Pancreas (tissue), 10 donors: ENCODE data around the gene CLEC2L. TPM values are rescaled to one million over a fixed set of nuclear protein-coding genes. Genes with fewer than 3 reads are reported as not detected.

Experiments
- ATAC-seq, 4 donors: fragments of 200-7000 bp; cut with Tn5 transposase; one replicate each; pipeline versions ENCODE4 v1.8.0 to v1.9.1; 2020; ENCODE audit warnings: mild to moderate bottlenecking in 4 of 4, moderate library complexity in 4 of 4
- DNase-seq, 6 donors: peaks; one replicate each; pipeline ENCODE4 v3.0.0-alpha.2; 2020
- FAIRE-seq: peaks from 2 replicates; lab custom pipeline; 2012; peaks lifted over from hg19 to GRCh38; lab: Jason Lieb, UNC
- H3K27ac ChIP-seq, 4 donors: fragments of 200-600 bp; sonication (generic); 1 replicate in 3 of 4; 2 replicates in 1 of 4; pipeline versions ENCODE4 v1.5.0 to v1.8.0; 2020
- H3K27me3 ChIP-seq, 4 donors: fragments of 200-600 bp; one replicate each; pipeline ENCODE4 v1.8.0; 2021
- H3K36me3 ChIP-seq, 3 donors: fragments of 200-600 bp; sonication (generic) in 1 of 3; one replicate each; pipeline versions ENCODE4 v1.5.0 to v1.8.0; 2020 to 2021
- H3K4me1 ChIP-seq, 3 donors: fragments of 200-600 bp; one replicate each; pipeline ENCODE4 v1.8.0; 2021
- H3K4me3 ChIP-seq, 4 donors: fragments of 200-600 bp; sonication (generic) in 2 of 4; one replicate each; pipeline versions ENCODE4 v1.5.0 to v1.8.0; 2020 to 2021
- H3K9me3 ChIP-seq, 4 donors: fragments of 200-600 bp; one replicate each; pipeline ENCODE4 v1.8.0; 2021
- CTCF ChIP-seq, 4 donors: fragments of 200-600 bp; sonication (generic) in 3 of 4; IDR thresholded peaks; one replicate each; pipeline versions ENCODE4 v1.5.0 to v1.8.0; 2021; ENCODE audit warnings: antibody characterized with exemption in 4 of 4
- WGBS, 2 donors: extraction: QIAGEN DNeasy Blood & Tissue Kit; methylation state at CpG; one replicate each; pipeline ENCODE4 v1.1.7; 2013; 5-methylcytosine and 5-hydroxymethylcytosine counted together
- intact Hi-C, 3 donors: fragments of 100-400 bp; cut with DNase I; formaldehyde crosslinking; loops; one replicate each; pipeline versions ENCODE4 v1.11.1 to v1.14.2; 2022
- polyA plus RNA-seq, 2 donors: library from polyadenylated mRNA; stranded (reverse); fragments of 200-250 nt; gene quantifications; one replicate each; pipeline ENCODE4 v1.2.3, GENCODE V29; 2013
- total RNA-seq, 6 donors: library from RNA; stranded (reverse); fragmentation: NEBNext Ultra II Directional in 4 of 6; extraction: Animal tissue kit (Norgen Biotek cat#: 25700) in 4 of 6; gene quantifications; one replicate each; pipeline versions ENCODE4 v1.2.1 to v1.2.4, GENCODE V29; 2021 to 2023
- donor health status: healthy with polysubstance abuse.
- donor health status: DM: no; HTN: no; CAD: no; lungs with moderate emphysema.
- donor health status: DM: no; HTN: no; CAD: no.
- donor health status: control.
- donor health status: control.
- donor health status: Bipolar disorder and iron deficiency.
- donor health status: DM: yes; HTN: yes; CAD: no.
- donor health status: DM: no; HTN: no; CAD: no.
- donor health status: DM: no; HTN: no; CAD: no.
- donor health status: DM: yes; HTN: yes; CAD: no.

Gene CLEC2L
- total and polyA plus RNA-seq, 8 donors, result not detected

GRCh38 chr7:139532636-139533155, 9.2 kb downstream of the CLEC2L start:
- H3K9me3 ChIP-seq, result no peaks in the 10 kb centered on the region
- no peak for ATAC-seq
- H3K36me3 ChIP-seq, result no peaks in the 10 kb centered on the region
- H3K27ac ChIP-seq, result no peak overlapping the region
- no peaks in the 10 kb centered on the region for H3K4me1 ChIP-seq
- 84 to 90% methylated on average over 6 of the region's 6 CpGs for WGBS, 2 donors
- intact Hi-C loops, result no loop called here
- TF ChIP-seq CTCF (IDR thresholded peaks at IDR 0.05), result no peak
- H3K27me3 ChIP-seq, result no peaks in the 10 kb centered on the region
- H3K4me3 ChIP-seq, result no peak overlapping the region
- no peak for FAIRE-seq
- no peak for DNase-seq

DNA sequence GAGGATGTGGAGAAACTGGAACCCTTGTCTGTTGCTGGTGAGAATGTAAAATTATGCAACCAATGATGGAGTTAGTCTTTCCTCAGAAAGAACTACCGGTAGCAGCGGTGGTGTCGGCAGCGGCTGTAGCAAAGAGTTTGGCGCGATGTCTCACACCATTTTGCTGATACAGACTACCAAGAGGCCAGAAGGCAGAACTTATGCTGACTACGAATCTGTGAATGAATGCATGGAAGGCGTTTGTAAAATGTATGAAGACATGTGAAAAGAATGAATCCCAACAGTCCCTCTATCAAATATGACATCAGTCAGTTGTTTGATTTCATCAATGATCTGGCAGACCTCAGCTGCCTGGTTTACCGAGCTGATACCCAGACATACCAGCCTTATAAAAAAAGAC, 10.6 kb downstream of the CLEC2L start:
- H3K27me3 ChIP-seq, result no peaks in the 10 kb centered on the region
- DNase-seq, result no peak
- 79 to 85% methylated on average over 9 of the region's 9 CpGs for WGBS, 2 donors
- intact Hi-C loops, result no loop called here
- H3K27ac ChIP-seq, result no peak overlapping the region
- no peak for ATAC-seq
- no peak for TF ChIP-seq CTCF (IDR thresholded peaks at IDR 0.05)
- no peaks in the 10 kb centered on the region for H3K36me3 ChIP-seq
- H3K9me3 ChIP-seq, result no peaks in the 10 kb centered on the region
- FAIRE-seq, result no peak
- no peak overlapping the region for H3K4me3 ChIP-seq
- no peaks in the 10 kb centered on the region for H3K4me1 ChIP-seq

GRCh38 chr7:139534966-139535651, 11.6 kb downstream of the CLEC2L start:
- H3K27me3 ChIP-seq, result no peaks in the 10 kb centered on the region
- no peak for FAIRE-seq
- no peak for TF ChIP-seq CTCF (IDR thresholded peaks at IDR 0.05)
- no peak for ATAC-seq
- H3K27ac ChIP-seq, result no peak overlapping the region
- no peak overlapping the region for H3K4me3 ChIP-seq
- intact Hi-C loops, result no loop called here
- no peaks in the 10 kb centered on the region for H3K36me3 ChIP-seq
- H3K4me1 ChIP-seq, result no peaks in the 10 kb centered on the region
- DNase-seq, result no peak
- WGBS, 2 donors, result 63 to 73% methylated on average over 7 of the region's 7 CpGs
- no peaks in the 10 kb centered on the region for H3K9me3 ChIP-seq

- DNase-seq (no peak), FAIRE-seq (no peak), ATAC-seq (no peak)
- 92% methylated on average over 8 of the region's 8 CpGs for WGBS, 2 donors
- Histone ChIP-seq H3K4me1 (no peaks in the 10 kb centered on the region), H3K27me3 (no peaks in the 10 kb centered on the region), H3K27ac (no peak overlapping the region), H3K36me3 (no peaks in the 10 kb centered on the region), H3K9me3 (no peaks in the 10 kb centered on the region), H3K4me3 (no peak overlapping the region)
- intact Hi-C loops, result no loop called here
- no peak for TF ChIP-seq CTCF (IDR thresholded peaks at IDR 0.05)
Observed at GRCh38 chr7:139536152-139536551, 12.7 kb downstream of the CLEC2L start.
